Breast epithelium (tissue), 3 donors: ENCODE data around the gene KIR3DL1.

Source experiments
- POLR2A ChIP-seq: fragments of 450-650 bp; IDR thresholded peaks from one replicate; pipeline ENCODE4 v1.6.1; 2016; ENCODE audit warnings: antibody characterized with exemption, mild to moderate bottlenecking, moderate library complexity
- TF ChIP-seq, protein P1 (sequence below), 3 donors: fragments of 450-650 bp; IDR thresholded peaks; one replicate each; pipeline ENCODE4 v1.5.1; 2016 to 2017; ENCODE audit warnings: antibody characterized with exemption in 3 of 3, mild to moderate bottlenecking in 3 of 3, moderate library complexity in 3 of 3

DNA sequence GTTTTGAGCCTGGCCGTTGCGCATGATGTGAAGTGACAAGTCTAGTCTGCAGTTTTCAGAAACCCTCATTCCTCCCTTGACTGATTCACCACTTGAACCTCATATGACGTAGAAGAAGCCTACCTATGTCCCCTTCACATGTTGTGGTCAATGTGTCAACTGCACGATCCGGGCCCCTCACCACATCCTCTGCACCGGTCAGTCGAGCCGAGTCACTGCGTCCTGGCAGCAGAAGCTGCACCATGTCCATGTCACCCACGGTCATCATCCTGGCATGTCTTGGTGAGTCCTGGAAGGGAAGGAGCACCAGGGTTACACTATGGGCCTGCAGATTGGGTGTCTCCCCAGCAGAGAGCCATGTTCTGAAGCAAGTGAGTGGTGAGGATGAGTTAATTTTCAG, 12.9 kb upstream of the KIR3DL1 start, which contains the start of gene KIR2DL4:
- TF ChIP-seq POLR2A = no peak
- TF ChIP-seq, protein P1, sequence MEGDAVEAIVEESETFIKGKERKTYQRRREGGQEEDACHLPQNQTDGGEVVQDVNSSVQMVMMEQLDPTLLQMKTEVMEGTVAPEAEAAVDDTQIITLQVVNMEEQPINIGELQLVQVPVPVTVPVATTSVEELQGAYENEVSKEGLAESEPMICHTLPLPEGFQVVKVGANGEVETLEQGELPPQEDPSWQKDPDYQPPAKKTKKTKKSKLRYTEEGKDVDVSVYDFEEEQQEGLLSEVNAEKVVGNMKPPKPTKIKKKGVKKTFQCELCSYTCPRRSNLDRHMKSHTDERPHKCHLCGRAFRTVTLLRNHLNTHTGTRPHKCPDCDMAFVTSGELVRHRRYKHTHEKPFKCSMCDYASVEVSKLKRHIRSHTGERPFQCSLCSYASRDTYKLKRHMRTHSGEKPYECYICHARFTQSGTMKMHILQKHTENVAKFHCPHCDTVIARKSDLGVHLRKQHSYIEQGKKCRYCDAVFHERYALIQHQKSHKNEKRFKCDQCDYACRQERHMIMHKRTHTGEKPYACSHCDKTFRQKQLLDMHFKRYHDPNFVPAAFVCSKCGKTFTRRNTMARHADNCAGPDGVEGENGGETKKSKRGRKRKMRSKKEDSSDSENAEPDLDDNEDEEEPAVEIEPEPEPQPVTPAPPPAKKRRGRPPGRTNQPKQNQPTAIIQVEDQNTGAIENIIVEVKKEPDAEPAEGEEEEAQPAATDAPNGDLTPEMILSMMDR (IDR thresholded peaks at IDR 0.05) = no peak
